ENCODE results near the gene PMPCA.

GRCh38 chr9:136443687-136444086 is 33.2 kb downstream of the PMPCA start:
- TF ChIP-seq POLR2A (IDR thresholded peaks at IDR 0.05; ENCODE audit: borderline replicate concordance, extremely low read depth, insufficient read depth, insufficient read length) = no peak
- TF ChIP-seq CTCF (IDR thresholded peaks at IDR 0.05 in 2 of 3, conservative IDR thresholded peaks at IDR 0.05 in 1 of 3; ENCODE audit: borderline replicate concordance in 1 of 3, insufficient read depth in 1 of 3, low read depth in 2 of 3, low read length in 2 of 3) = no peak
- no peak for TF ChIP-seq MAX (IDR thresholded peaks at IDR 0.05)
- no peak for TF ChIP-seq EZH2 (IDR thresholded peaks at IDR 0.05)
- no peak for TF ChIP-seq RAD21 (IDR thresholded peaks at IDR 0.05; ENCODE audit: low read depth)
- TF ChIP-seq POLR2AphosphoS5 (IDR thresholded peaks at IDR 0.05; ENCODE audit: low read depth, low read length) = no peak
